WTC11 (cell line): ENCODE measurements around the gene RPS25. TPM values are rescaled to one million over a fixed set of nuclear protein-coding genes. Genes with fewer than 3 reads are reported as not detected.

Source experiments
- ATAC-seq: fragments of 200-7000 bp; cut with Tn5 transposase; 2 replicates; pipeline ENCODE4 v1.10.0; 2021; ENCODE audit warnings: mild to moderate bottlenecking, moderate library complexity
- CTCF ChIA-PET: fragments of 300-600 bp; sonication (Branson Sonifier 250); formaldehyde crosslinking; loops from one replicate; lab custom pipeline; 2021; ENCODE audit warnings: antibody characterized with exemption; lab: Charles Lee
- POLR2A ChIA-PET: fragments of 350-600 bp; sonication (Branson Sonifier 250); formaldehyde crosslinking; loops from one replicate; lab custom pipeline; 2021; ENCODE audit warnings: antibody characterized with exemption; lab: Charles Lee
- DNase-seq: peaks from one replicate; pipeline ENCODE4 v3.0.0; 2021; ENCODE audit warnings: low spot score
- H3K27ac Mint-ChIP-seq: 2 replicates; pipeline ENCODE4 v1.8.0; 2021; ENCODE audit warnings: mixed read lengths
- H3K27me3 Mint-ChIP-seq: 2 replicates; pipeline ENCODE4 v1.8.0; 2021; ENCODE audit warnings: low read depth, mild to moderate bottlenecking, moderate library complexity, mixed read lengths
- H3K36me3 Mint-ChIP-seq: 2 replicates; pipeline ENCODE4 v1.8.0; 2021; ENCODE audit warnings: mixed read lengths
- H3K4me1 Mint-ChIP-seq: 2 replicates; pipeline ENCODE4 v1.8.0; 2022; ENCODE audit warnings: mixed read lengths
- H3K4me3 Mint-ChIP-seq: 2 replicates; pipeline ENCODE4 v1.8.0; 2021; ENCODE audit warnings: mild to moderate bottlenecking, moderate library complexity, mixed read lengths
- H3K9me3 Mint-ChIP-seq: 2 replicates; pipeline ENCODE4 v1.8.0; 2021; ENCODE audit warnings: mixed read lengths
- ATF1 ChIP-seq: sonication (generic); formaldehyde crosslinking; IDR thresholded peaks from 2 replicates; pipeline ENCODE4 v1.8.1; 2023; ENCODE audit warnings: mild to moderate bottlenecking, moderate library complexity, missing genetic modification reagents
- ETV6 ChIP-seq: sonication (generic); formaldehyde crosslinking; IDR thresholded peaks from 2 replicates; pipeline ENCODE4 v1.8.1; 2022; ENCODE audit warnings: mild to moderate bottlenecking, missing genetic modification reagents
- FOXJ3 ChIP-seq: sonication (generic); formaldehyde crosslinking; IDR thresholded peaks from 2 replicates; pipeline ENCODE4 v1.9.0; 2021; ENCODE audit warnings: missing genetic modification reagents, mild to moderate bottlenecking, borderline replicate concordance
- IRF2 ChIP-seq: sonication (generic); formaldehyde crosslinking; IDR thresholded peaks from 2 replicates; pipeline ENCODE4 v1.8.0; 2022; ENCODE audit warnings: low read depth, missing genetic modification reagents, borderline replicate concordance
- JAZF1 ChIP-seq: fragments of 250-450 bp; sonication (Bioruptor Pico); IDR thresholded peaks from 2 replicates; pipeline ENCODE4 v1.9.0; 2021; ENCODE audit warnings: moderate library complexity, mild to moderate bottlenecking, inconsistent platforms
- MYBL2 ChIP-seq: sonication (generic); formaldehyde crosslinking; IDR thresholded peaks from 2 replicates; pipeline ENCODE4 v1.8.1; 2023; ENCODE audit warnings: mild to moderate bottlenecking, moderate library complexity, missing genetic modification reagents
- NFATC4 ChIP-seq: fragments of 250-450 bp; sonication (Bioruptor Pico); IDR thresholded peaks from 2 replicates; pipeline ENCODE4 v1.9.0; 2021; ENCODE audit warnings: mild to moderate bottlenecking
- NR2C2 ChIP-seq: sonication (generic); formaldehyde crosslinking; IDR thresholded peaks from 2 replicates; pipeline ENCODE4 v1.8.0; 2022; ENCODE audit warnings: mild to moderate bottlenecking, missing genetic modification reagents
- NR3C1 ChIP-seq: sonication (generic); formaldehyde crosslinking; conservative IDR thresholded peaks from 2 replicates; pipeline ENCODE4 v1.8.1; 2023; ENCODE audit warnings: low read depth, mild to moderate bottlenecking, missing genetic modification reagents
- TP53 ChIP-seq: sonication (generic); formaldehyde crosslinking; IDR thresholded peaks from 2 replicates; pipeline ENCODE4 v1.8.1; 2023; ENCODE audit warnings: mild to moderate bottlenecking, missing genetic modification reagents
- ZNF317 ChIP-seq: sonication (generic); formaldehyde crosslinking; IDR thresholded peaks from 2 replicates; pipeline ENCODE4 v1.8.1; 2023; ENCODE audit warnings: low read depth, mild to moderate bottlenecking, moderate library complexity, missing genetic modification reagents, borderline replicate concordance
- ZNF396 ChIP-seq: fragments of 250-450 bp; sonication (Bioruptor Pico); IDR thresholded peaks from 2 replicates; pipeline ENCODE4 v1.8.0; 2021; ENCODE audit warnings: mild to moderate bottlenecking, moderate library complexity, borderline replicate concordance
- ZNF416 ChIP-seq: fragments of 250-450 bp; sonication (Bioruptor Pico); IDR thresholded peaks from 2 replicates; pipeline ENCODE4 v1.9.0; 2021; ENCODE audit warnings: mild to moderate bottlenecking, inconsistent platforms
- total RNA-seq: library from RNA; stranded (reverse); gene quantifications from 3 replicates; pipeline ENCODE4 v1.2.3, GENCODE V29; 2021
- TF ChIP-seq, protein P1 (sequence below): fragments of 200-600 bp; IDR thresholded peaks from 2 replicates; pipeline ENCODE4 v1.8.0; 2022; ENCODE audit warnings: antibody characterized with exemption
- TF ChIP-seq, protein P2 (sequence below): sonication (generic); formaldehyde crosslinking; IDR thresholded peaks from 2 replicates; pipeline ENCODE4 v1.8.1; 2022; ENCODE audit warnings: mild to moderate bottlenecking, missing genetic modification reagents, moderate library complexity, borderline replicate concordance
- TF ChIP-seq, protein P3 (sequence below): sonication (generic); formaldehyde crosslinking; IDR thresholded peaks from 2 replicates; pipeline ENCODE4 v1.8.0; 2022; ENCODE audit warnings: mild to moderate bottlenecking, missing genetic modification reagents
- TF ChIP-seq, protein P4 (sequence below): sonication (generic); formaldehyde crosslinking; IDR thresholded peaks from 2 replicates; pipeline ENCODE4 v1.8.1; 2022; ENCODE audit warnings: missing genetic modification reagents, borderline replicate concordance
- TF ChIP-seq, protein P5 (sequence below): sonication (generic); formaldehyde crosslinking; IDR thresholded peaks from 2 replicates; pipeline ENCODE4 v1.8.1; 2023; ENCODE audit warnings: mild to moderate bottlenecking, missing genetic modification reagents, borderline replicate concordance
- TF ChIP-seq, protein P6 (sequence below): sonication (generic); formaldehyde crosslinking; IDR thresholded peaks from 2 replicates; pipeline ENCODE4 v1.8.1; 2022; ENCODE audit warnings: mild to moderate bottlenecking, moderate library complexity, missing genetic modification reagents
- TF ChIP-seq, protein P7 (sequence below): fragments of 250-450 bp; sonication (Bioruptor Pico); IDR thresholded peaks from 2 replicates; pipeline ENCODE4 v2.1.2; 2022; ENCODE audit warnings: mild to moderate bottlenecking, moderate library complexity

The RPS25 gene
- total RNA-seq, 1 experiment from 2014 or later: 1,349 TPM

DNA sequence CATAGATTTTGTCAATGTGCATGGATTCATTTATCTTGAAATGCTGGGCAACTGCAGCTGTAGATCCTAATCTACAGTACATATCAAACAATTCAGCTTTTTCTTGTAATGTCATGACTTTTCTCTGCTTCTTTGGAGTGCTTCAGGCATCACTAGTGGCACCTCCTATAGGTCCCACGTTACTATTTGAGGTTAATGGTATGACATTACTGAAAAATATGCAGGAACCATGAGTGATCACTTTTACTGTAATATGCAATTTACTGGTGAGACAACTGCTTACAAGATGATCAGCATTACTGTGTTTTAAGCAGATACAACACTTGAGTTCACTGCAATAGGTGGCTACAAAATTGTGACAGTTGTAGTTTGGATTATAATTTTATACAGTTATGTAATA lies 17.2 kb downstream of the RPS25 start:
- peak overlapping the region; percentile 12; the same call in 1 of the 2 replicates for H3K27ac Mint-ChIP-seq
- peaks cover 26% of the 10 kb centered on the region for H3K4me1 Mint-ChIP-seq
- ATAC-seq: no peak
- no peaks in the 10 kb centered on the region for H3K9me3 Mint-ChIP-seq
- peaks cover 42% of the 10 kb centered on the region for H3K36me3 Mint-ChIP-seq
- H3K27me3 Mint-ChIP-seq: no peaks in the 10 kb centered on the region
- H3K4me3 Mint-ChIP-seq: no peak overlapping the region
- POLR2A ChIA-PET: no interaction called here
- CTCF ChIA-PET: no interaction called here
- no peak for TF ChIP-seq IRF2 (CRISPR knock-in tag)
- no peak for TF ChIP-seq ZNF416
- no peak for TF ChIP-seq JAZF1 (CRISPR knock-in tag)
- TF ChIP-seq, protein P1, sequence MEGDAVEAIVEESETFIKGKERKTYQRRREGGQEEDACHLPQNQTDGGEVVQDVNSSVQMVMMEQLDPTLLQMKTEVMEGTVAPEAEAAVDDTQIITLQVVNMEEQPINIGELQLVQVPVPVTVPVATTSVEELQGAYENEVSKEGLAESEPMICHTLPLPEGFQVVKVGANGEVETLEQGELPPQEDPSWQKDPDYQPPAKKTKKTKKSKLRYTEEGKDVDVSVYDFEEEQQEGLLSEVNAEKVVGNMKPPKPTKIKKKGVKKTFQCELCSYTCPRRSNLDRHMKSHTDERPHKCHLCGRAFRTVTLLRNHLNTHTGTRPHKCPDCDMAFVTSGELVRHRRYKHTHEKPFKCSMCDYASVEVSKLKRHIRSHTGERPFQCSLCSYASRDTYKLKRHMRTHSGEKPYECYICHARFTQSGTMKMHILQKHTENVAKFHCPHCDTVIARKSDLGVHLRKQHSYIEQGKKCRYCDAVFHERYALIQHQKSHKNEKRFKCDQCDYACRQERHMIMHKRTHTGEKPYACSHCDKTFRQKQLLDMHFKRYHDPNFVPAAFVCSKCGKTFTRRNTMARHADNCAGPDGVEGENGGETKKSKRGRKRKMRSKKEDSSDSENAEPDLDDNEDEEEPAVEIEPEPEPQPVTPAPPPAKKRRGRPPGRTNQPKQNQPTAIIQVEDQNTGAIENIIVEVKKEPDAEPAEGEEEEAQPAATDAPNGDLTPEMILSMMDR: no peak
- TF ChIP-seq ZNF396 (CRISPR knock-in tag): no peak
- TF ChIP-seq NFATC4: no peak
- TF ChIP-seq ATF1: no peak
- TF ChIP-seq, protein P2, sequence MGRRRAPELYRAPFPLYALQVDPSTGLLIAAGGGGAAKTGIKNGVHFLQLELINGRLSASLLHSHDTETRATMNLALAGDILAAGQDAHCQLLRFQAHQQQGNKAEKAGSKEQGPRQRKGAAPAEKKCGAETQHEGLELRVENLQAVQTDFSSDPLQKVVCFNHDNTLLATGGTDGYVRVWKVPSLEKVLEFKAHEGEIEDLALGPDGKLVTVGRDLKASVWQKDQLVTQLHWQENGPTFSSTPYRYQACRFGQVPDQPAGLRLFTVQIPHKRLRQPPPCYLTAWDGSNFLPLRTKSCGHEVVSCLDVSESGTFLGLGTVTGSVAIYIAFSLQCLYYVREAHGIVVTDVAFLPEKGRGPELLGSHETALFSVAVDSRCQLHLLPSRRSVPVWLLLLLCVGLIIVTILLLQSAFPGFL: no peak
- TF ChIP-seq FOXJ3 (CRISPR knock-in tag): no peak
- no peak for TF ChIP-seq MYBL2 (CRISPR knock-in tag)
- TF ChIP-seq, protein P3, sequence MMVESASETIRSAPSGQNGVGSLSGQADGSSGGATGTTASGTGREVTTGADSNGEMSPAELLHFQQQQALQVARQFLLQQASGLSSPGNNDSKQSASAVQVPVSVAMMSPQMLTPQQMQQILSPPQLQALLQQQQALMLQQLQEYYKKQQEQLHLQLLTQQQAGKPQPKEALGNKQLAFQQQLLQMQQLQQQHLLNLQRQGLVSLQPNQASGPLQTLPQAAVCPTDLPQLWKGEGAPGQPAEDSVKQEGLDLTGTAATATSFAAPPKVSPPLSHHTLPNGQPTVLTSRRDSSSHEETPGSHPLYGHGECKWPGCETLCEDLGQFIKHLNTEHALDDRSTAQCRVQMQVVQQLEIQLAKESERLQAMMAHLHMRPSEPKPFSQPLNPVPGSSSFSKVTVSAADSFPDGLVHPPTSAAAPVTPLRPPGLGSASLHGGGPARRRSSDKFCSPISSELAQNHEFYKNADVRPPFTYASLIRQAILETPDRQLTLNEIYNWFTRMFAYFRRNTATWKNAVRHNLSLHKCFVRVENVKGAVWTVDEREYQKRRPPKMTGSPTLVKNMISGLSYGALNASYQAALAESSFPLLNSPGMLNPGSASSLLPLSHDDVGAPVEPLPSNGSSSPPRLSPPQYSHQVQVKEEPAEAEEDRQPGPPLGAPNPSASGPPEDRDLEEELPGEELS: no peak
- no peak for TF ChIP-seq ETV6 (CRISPR knock-in tag)
- TF ChIP-seq, protein P4, sequence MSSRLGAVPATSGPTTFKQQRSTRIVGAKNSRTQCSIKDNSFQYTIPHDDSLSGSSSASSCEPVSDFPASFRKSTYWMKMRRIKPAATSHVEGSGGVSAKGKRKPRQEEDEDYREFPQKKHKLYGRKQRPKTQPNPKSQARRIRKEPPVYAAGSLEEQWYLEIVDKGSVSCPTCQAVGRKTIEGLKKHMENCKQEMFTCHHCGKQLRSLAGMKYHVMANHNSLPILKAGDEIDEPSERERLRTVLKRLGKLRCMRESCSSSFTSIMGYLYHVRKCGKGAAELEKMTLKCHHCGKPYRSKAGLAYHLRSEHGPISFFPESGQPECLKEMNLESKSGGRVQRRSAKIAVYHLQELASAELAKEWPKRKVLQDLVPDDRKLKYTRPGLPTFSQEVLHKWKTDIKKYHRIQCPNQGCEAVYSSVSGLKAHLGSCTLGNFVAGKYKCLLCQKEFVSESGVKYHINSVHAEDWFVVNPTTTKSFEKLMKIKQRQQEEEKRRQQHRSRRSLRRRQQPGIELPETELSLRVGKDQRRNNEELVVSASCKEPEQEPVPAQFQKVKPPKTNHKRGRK (CRISPR knock-in tag): no peak
- TF ChIP-seq, protein P5, sequence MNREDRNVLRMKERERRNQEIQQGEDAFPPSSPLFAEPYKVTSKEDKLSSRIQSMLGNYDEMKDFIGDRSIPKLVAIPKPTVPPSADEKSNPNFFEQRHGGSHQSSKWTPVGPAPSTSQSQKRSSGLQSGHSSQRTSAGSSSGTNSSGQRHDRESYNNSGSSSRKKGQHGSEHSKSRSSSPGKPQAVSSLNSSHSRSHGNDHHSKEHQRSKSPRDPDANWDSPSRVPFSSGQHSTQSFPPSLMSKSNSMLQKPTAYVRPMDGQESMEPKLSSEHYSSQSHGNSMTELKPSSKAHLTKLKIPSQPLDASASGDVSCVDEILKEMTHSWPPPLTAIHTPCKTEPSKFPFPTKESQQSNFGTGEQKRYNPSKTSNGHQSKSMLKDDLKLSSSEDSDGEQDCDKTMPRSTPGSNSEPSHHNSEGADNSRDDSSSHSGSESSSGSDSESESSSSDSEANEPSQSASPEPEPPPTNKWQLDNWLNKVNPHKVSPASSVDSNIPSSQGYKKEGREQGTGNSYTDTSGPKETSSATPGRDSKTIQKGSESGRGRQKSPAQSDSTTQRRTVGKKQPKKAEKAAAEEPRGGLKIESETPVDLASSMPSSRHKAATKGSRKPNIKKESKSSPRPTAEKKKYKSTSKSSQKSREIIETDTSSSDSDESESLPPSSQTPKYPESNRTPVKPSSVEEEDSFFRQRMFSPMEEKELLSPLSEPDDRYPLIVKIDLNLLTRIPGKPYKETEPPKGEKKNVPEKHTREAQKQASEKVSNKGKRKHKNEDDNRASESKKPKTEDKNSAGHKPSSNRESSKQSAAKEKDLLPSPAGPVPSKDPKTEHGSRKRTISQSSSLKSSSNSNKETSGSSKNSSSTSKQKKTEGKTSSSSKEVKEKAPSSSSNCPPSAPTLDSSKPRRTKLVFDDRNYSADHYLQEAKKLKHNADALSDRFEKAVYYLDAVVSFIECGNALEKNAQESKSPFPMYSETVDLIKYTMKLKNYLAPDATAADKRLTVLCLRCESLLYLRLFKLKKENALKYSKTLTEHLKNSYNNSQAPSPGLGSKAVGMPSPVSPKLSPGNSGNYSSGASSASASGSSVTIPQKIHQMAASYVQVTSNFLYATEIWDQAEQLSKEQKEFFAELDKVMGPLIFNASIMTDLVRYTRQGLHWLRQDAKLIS (CRISPR knock-in tag): no peak
- no peak for TF ChIP-seq NR3C1 (CRISPR knock-in tag)
- TF ChIP-seq NR2C2: no peak
- TF ChIP-seq ZNF317 (CRISPR knock-in tag): no peak
- TF ChIP-seq, protein P6, sequence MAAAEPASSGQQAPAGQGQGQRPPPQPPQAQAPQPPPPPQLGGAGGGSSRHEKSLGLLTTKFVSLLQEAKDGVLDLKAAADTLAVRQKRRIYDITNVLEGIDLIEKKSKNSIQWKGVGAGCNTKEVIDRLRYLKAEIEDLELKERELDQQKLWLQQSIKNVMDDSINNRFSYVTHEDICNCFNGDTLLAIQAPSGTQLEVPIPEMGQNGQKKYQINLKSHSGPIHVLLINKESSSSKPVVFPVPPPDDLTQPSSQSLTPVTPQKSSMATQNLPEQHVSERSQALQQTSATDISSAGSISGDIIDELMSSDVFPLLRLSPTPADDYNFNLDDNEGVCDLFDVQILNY: no peak
- TF ChIP-seq, protein P7, sequence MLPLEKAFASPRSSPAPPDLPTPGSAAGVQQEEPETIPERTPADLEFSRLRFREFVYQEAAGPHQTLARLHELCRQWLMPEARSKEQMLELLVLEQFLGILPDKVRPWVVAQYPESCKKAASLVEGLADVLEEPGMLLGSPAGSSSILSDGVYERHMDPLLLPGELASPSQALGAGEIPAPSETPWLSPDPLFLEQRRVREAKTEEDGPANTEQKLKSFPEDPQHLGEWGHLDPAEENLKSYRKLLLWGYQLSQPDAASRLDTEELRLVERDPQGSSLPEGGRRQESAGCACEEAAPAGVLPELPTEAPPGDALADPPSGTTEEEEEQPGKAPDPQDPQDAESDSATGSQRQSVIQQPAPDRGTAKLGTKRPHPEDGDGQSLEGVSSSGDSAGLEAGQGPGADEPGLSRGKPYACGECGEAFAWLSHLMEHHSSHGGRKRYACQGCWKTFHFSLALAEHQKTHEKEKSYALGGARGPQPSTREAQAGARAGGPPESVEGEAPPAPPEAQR: no peak
- TF ChIP-seq TP53 (CRISPR knock-in tag): no peak
- TF ChIP-seq, all 79 proteins: peak for 0
- DNase-seq: no peak
